ENCODE results near the gene COX8A.

DNA sequence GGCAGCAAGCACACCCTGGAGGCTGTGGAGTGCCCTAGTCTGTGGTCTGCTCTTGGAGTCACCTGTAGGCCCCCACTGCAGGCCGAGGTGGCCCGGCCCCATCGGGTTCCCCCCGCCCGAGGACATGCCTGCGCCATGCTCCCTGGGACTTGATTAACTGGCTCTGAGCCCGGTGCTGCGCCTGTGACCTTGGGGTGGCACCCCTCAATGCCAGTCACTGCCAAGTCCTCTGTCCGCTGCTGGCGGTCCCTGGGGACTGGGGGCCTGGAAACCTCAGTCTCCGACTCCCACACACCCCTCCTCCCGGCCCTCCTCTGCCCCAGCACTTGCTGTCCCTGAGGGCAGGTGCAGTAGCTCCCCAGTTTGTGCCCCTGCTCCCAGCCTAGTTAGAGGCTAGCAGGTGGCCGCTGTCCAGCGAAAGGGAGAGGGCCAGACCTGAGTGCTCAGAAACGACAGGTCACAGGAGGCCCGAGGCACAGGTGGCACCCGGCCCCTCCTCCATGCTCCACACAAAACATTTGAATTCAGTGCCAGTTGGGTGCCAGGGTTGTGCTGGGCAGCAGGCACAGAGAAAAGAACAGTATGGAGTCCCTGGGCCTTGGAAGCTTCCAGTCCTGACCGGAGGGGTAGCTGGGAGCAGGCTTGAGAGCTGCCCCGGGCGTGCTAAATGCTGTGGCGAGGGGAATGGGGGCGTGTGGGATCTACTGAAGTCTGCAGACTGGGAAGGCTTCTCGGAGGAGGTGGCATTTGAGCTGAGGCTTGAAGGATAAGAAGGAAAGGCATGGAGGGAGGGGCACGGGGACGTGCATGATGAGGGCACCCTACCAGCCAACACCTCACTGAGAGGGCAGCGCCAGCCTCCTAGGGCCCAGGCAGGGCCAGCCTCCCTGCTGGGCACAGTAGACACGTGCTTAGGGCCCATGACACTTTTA, 45.0 kb downstream of the COX8A start:
- TF ChIP-seq, protein P1, sequence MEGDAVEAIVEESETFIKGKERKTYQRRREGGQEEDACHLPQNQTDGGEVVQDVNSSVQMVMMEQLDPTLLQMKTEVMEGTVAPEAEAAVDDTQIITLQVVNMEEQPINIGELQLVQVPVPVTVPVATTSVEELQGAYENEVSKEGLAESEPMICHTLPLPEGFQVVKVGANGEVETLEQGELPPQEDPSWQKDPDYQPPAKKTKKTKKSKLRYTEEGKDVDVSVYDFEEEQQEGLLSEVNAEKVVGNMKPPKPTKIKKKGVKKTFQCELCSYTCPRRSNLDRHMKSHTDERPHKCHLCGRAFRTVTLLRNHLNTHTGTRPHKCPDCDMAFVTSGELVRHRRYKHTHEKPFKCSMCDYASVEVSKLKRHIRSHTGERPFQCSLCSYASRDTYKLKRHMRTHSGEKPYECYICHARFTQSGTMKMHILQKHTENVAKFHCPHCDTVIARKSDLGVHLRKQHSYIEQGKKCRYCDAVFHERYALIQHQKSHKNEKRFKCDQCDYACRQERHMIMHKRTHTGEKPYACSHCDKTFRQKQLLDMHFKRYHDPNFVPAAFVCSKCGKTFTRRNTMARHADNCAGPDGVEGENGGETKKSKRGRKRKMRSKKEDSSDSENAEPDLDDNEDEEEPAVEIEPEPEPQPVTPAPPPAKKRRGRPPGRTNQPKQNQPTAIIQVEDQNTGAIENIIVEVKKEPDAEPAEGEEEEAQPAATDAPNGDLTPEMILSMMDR (IDR thresholded peaks at IDR 0.05; ENCODE audit: borderline replicate concordance, extremely low read depth, low read length, poor library complexity, severe bottlenecking) = no peak
- no peak for TF ChIP-seq EZH2 (IDR thresholded peaks at IDR 0.05; ENCODE audit: borderline replicate concordance, low read depth, low read length, severe bottlenecking)
